ENCODE results near the gene NKAIN2. TPM values are rescaled to one million over a fixed set of nuclear protein-coding genes. Genes with fewer than 3 reads are reported as not detected.
"Not testable (repeated sequence)": the region's sequence is repeated elsewhere in the genome, so short reads cannot be mapped to it uniquely, and the experiment has no call there.

NKAIN2 gene
- total RNA-seq, 1 donor: under 0.01 TPM

- DNase-seq (ENCODE audit: low read depth): no peak
These were observed 162.2 kb downstream of the NKAIN2 start for GRCh38 chr6:123965894-123966293.

DNA sequence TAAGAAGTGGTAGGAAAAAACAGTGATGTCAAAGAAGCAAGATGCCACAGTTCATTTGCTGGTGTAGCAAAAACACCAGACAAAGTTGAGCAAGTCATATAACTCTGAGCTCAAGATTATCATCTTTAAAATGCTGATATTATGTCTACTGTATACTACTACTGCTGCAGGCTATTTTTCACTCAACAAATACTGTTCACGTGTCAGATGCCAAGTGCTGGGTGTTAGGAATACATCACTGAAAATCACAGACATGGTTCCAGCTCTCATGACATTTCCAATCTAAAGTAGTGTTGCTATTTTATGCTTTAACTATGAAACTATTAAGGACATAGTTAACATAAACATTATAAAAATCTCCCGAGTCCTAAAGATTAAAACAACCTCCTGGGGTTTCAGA, 163.0 kb downstream of the NKAIN2 start:
- no peak overlapping the region for H3K4me3 ChIP-seq (ENCODE audit: low read depth, low read length)
- no peak for DNase-seq (ENCODE audit: low read depth)
- TF ChIP-seq, protein P1, sequence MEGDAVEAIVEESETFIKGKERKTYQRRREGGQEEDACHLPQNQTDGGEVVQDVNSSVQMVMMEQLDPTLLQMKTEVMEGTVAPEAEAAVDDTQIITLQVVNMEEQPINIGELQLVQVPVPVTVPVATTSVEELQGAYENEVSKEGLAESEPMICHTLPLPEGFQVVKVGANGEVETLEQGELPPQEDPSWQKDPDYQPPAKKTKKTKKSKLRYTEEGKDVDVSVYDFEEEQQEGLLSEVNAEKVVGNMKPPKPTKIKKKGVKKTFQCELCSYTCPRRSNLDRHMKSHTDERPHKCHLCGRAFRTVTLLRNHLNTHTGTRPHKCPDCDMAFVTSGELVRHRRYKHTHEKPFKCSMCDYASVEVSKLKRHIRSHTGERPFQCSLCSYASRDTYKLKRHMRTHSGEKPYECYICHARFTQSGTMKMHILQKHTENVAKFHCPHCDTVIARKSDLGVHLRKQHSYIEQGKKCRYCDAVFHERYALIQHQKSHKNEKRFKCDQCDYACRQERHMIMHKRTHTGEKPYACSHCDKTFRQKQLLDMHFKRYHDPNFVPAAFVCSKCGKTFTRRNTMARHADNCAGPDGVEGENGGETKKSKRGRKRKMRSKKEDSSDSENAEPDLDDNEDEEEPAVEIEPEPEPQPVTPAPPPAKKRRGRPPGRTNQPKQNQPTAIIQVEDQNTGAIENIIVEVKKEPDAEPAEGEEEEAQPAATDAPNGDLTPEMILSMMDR (IDR thresholded peaks at IDR 0.05; ENCODE audit: insufficient read depth, low read length): no peak

More at GRCh38 chr6:123965894-123966293, 162.2 kb downstream of the NKAIN2 start:
- no peak overlapping the region for H3K4me3 ChIP-seq (ENCODE audit: low read depth, low read length)
- TF ChIP-seq, protein P1 (IDR thresholded peaks at IDR 0.05; ENCODE audit: insufficient read depth, low read length): no peak

DNA sequence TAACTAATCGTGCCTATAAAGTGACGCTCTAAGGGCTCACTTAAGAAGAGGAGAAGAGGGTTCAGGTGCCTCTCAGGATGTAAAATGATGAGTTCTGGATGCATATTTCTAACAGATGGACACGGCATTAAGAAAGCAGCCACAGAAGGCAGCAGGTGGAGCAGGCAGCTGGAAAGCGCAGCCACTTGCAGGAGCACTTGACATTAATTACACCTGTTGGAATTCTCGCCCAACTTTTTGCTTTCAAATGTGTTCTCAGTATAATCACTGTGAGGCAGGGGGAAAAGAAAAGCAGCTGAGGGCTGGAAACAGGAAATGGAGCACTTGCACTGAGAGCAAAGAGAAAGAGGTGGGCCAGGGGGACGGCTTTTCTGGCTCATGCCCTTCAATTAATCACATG, 164.2 kb downstream of the NKAIN2 start:
- no peak for DNase-seq (ENCODE audit: low read depth)
- TF ChIP-seq, protein P1 (IDR thresholded peaks at IDR 0.05; ENCODE audit: insufficient read depth, low read length): no peak

DNA sequence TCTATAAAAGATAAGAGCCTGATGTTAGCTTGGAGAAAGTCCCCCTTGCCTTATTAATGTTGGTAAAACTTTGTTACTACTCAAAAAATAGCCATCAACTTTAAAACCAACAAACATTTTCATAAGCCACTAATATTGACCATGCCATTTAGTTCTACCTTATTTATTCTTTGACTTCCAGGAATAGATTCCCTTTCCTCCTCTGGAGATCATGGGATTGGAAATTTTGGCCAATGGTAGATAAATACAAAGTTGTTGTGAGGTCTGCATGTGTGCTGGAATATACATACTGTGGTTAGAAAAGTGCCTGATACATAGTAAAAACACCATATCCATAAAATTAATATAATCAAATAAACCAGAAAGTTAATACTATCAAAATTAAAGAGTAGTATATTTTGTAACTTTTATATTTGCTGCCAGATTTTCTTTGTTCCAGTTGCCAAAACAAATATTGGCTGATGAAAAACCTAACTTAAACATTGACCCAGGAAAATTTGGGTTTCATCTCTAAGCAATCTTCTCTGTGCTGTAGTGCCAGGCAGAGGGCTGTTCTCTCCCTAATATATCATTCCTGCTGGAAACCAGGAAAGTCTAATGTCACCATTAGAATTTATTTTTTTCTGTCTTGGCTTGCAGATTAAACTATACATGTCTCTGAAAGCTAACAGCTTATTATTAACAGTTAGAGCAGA, 169.1 kb downstream of the NKAIN2 start:
- no peak for DNase-seq (ENCODE audit: low read depth)
- TF ChIP-seq, protein P1 (IDR thresholded peaks at IDR 0.05; ENCODE audit: insufficient read depth, low read length): no peak

More for the DNA sequence above, 164.2 kb downstream of the NKAIN2 start:
- H3K4me3 ChIP-seq (ENCODE audit: low read depth, low read length): no peak overlapping the region

DNA sequence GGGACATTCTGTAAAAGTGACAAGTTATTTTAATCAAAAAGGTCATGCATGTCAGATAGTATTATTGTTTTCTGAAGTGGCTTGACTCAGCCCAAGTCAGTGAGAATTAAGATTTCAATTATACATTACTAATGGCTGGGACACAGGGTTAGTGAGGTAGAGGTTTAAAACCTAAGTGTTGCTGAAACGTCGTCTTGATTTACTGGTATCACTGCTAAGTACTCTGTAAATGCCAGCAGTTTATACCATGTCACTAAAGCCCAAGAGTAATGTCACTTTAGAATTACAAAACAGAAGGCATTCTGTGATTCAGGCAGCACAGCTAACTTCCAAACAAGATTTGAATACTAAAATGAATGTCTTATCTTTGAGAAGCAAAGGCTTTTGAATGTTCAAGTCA, 176.6 kb downstream of the NKAIN2 start:
- DNase-seq (ENCODE audit: low read depth): no peak
- H3K4me3 ChIP-seq (ENCODE audit: low read depth, low read length): no peak overlapping the region
- TF ChIP-seq, protein P1 (IDR thresholded peaks at IDR 0.05; ENCODE audit: insufficient read depth, low read length): no peak

More for the DNA sequence above, 169.1 kb downstream of the NKAIN2 start:
- H3K4me3 ChIP-seq (ENCODE audit: low read depth, low read length): no peak overlapping the region

DNA sequence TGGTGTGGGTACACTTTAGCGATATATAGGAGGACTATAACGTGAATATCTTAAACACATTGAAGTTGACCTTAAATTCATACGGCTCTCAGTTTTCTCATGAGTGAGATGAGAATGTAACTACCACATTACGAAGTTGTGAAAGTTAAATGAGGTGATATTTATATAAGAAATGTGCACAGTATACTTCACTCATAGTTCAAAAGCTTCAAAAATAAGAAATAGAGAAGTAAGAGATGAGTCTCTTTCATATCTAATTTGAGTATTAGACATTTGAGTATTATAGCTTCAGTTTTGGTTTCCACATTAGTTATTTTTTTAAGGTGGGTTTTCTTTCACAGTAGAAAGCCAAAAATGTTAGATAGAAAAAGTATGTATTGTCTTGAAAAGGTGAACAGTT, 183.3 kb downstream of the NKAIN2 start:
- TF ChIP-seq, protein P1 (IDR thresholded peaks at IDR 0.05; ENCODE audit: insufficient read depth, low read length): no peak
- DNase-seq (ENCODE audit: low read depth): no peak
- H3K4me3 ChIP-seq (ENCODE audit: low read depth, low read length): no peak overlapping the region

GRCh38 chr6:123989918-123990317, 186.3 kb downstream of the NKAIN2 start:
- not testable (repeated sequence) for H3K4me3 ChIP-seq (ENCODE audit: low read depth, low read length); DNase-seq (ENCODE audit: low read depth)

Measured in fibroblast of the aortic adventitia (primary cell).